Measurements from ENCODE around the gene GTF3C5. TPM values are rescaled to one million over a fixed set of nuclear protein-coding genes. Genes with fewer than 3 reads are reported as not detected.

The GTF3C5 gene
- total and polyA plus RNA-seq, 9 donors = 32.3 to 71.6 (median 52.2) TPM

GRCh38 chr9:133101356-133102189 lies 70.8 kb downstream of the GTF3C5 start:
- WGBS, 3 donors = 93 to 94% (median 94%) methylated on average over 32 of the region's 32 CpGs
- intact Hi-C loops (cut with DNase I) = loop anchor here (2.0 kb wide), 1 partner anchor 43 kb away; no protein-coding TSS in a partner anchor
- Histone ChIP-seq H3K27ac (no peak overlapping the region), H3K9me3 (no peaks in the 10 kb centered on the region), H3K4me1 (ENCODE audit: insufficient read depth) (no peaks in the 10 kb centered on the region), H3K27me3 (no peaks in the 10 kb centered on the region), H3K36me3 (no peaks in the 10 kb centered on the region), H3K4me3 (no peak overlapping the region)
- DNase-seq = peak in 2 of 5 donors; percentile 10 to 35
- no peak for TF ChIP-seq POLR2A (IDR thresholded peaks at IDR 0.05)
- TF ChIP-seq, protein P1, sequence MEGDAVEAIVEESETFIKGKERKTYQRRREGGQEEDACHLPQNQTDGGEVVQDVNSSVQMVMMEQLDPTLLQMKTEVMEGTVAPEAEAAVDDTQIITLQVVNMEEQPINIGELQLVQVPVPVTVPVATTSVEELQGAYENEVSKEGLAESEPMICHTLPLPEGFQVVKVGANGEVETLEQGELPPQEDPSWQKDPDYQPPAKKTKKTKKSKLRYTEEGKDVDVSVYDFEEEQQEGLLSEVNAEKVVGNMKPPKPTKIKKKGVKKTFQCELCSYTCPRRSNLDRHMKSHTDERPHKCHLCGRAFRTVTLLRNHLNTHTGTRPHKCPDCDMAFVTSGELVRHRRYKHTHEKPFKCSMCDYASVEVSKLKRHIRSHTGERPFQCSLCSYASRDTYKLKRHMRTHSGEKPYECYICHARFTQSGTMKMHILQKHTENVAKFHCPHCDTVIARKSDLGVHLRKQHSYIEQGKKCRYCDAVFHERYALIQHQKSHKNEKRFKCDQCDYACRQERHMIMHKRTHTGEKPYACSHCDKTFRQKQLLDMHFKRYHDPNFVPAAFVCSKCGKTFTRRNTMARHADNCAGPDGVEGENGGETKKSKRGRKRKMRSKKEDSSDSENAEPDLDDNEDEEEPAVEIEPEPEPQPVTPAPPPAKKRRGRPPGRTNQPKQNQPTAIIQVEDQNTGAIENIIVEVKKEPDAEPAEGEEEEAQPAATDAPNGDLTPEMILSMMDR (IDR thresholded peaks at IDR 0.05) = no peak
- TF ChIP-seq EP300 (IDR thresholded peaks at IDR 0.05) = no peak

DNA sequence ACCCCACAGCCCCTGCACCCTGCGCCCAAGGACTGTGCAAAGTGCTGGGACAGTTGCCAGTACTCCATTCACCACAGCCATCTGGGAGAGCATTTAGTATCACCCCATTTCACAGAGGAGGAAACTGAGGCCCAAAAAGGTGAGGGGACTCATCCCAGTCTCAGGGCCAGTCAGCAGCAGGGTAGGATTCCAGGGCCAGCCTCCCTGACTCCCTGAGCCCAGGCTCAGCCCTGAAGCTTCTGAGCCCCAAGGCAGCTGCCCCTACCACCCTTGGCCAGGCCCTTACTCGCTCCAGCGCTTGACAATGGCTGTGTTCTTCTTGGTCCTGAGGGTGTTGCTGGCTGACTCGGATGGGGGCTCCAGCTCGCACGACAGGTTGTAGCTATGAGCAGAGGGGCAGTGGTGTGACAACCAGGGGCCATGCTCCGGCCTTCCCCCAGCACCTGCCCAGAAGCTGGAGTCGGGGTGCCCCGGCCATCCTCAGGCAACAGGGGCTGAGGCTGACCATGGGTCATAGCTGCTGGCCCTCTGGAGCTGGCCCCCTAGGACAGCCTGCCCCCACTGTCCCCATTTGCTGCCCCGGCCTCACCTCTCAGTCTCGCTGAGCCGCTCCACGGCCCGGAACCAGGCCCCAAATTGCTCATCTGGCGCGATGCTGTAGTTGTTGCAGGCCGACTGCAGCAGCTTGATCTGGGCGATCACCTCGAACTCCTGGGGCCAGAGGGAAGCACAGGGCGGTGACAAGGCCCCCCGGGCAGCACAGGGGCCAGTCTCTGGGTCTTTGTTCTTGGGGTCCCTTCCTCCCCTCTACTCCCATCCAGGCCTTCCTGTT lies 71.6 kb downstream of the GTF3C5 start:
- no peaks in the 10 kb centered on the region for H3K9me3 ChIP-seq
- no peak for TF ChIP-seq EP300 (IDR thresholded peaks at IDR 0.05)
- TF ChIP-seq POLR2A (IDR thresholded peaks at IDR 0.05) = no peak
- TF ChIP-seq, protein P1 (IDR thresholded peaks at IDR 0.05) = no peak
- DNase-seq = peak in 3 of 5 donors; percentile 9 to 37 (median 17)
- H3K27ac ChIP-seq = no peak overlapping the region
- no peaks in the 10 kb centered on the region for H3K27me3 ChIP-seq
- H3K4me1 ChIP-seq (ENCODE audit: insufficient read depth) = no peaks in the 10 kb centered on the region
- intact Hi-C loops (cut with DNase I) = loop anchor here in 3 of 4 donors (2.0 kb wide), 1 partner anchor 42 kb away; no protein-coding TSS in a partner anchor
- no peak overlapping the region for H3K4me3 ChIP-seq
- H3K36me3 ChIP-seq = no peaks in the 10 kb centered on the region
- 91 to 94% (median 91%) methylated on average over 20 to 21 of the region's 21 CpGs for WGBS, 3 donors

- TF ChIP-seq, protein P1 (IDR thresholded peaks at IDR 0.05) = peak; percentile 92 to 98 (median 98)
- TF ChIP-seq POLR2A (IDR thresholded peaks at IDR 0.05) = no peak
- H3K27me3 ChIP-seq = no peaks in the 10 kb centered on the region
- WGBS, 3 donors = 49 to 70% (median 57%) methylated on average over 7 to 14 of the region's 14 CpGs
- intact Hi-C loops (cut with DNase I) = loop anchor here in 3 of 4 donors (2.0 kb wide), 1 partner anchor 41 kb away; no protein-coding TSS in a partner anchor
- no peaks in the 10 kb centered on the region for H3K4me1 ChIP-seq (ENCODE audit: insufficient read depth)
- H3K4me3 ChIP-seq = no peak overlapping the region
- H3K27ac ChIP-seq = peak overlapping the region in 1 of 2 donors; percentile 55
- peak in 4 of 5 donors; percentile 50 to 79 (median 77) for DNase-seq
- no peaks in the 10 kb centered on the region for H3K36me3 ChIP-seq
- no peaks in the 10 kb centered on the region for H3K9me3 ChIP-seq
Observed at GRCh38 chr9:133103183-133103986, 72.6 kb downstream of the GTF3C5 start.

Data from ovary (tissue), 9 donors.